Measurements from ENCODE around the gene C4B.
"Not testable (repeated sequence)": the region's sequence is repeated elsewhere in the genome, so short reads cannot be mapped to it uniquely, and the experiment has no call there.

C4B gene

GRCh38 chr6:32056254-32056653 is 41.7 kb downstream of the C4B start:
- no peak for DNase-seq

- no peak for DNase-seq
These were observed 43.4 kb downstream of the C4B start for GRCh38 chr6:32057966-32058365.

GRCh38 chr6:32058511-32058963 is 43.9 kb downstream of the C4B start:
- DNase-seq = no peak

- DNase-seq = no peak
These were observed 46.5 kb downstream of the C4B start for GRCh38 chr6:32060966-32061655.

- DNase-seq = no peak
These were observed 50.1 kb downstream of the C4B start for GRCh38 chr6:32064706-32065105.

- DNase-seq = not testable (repeated sequence)
These were observed 52.9 kb downstream of the C4B start for GRCh38 chr6:32067521-32067920.

GRCh38 chr6:32068315-32068714 is 53.7 kb downstream of the C4B start:
- not testable (repeated sequence) for DNase-seq

GRCh38 chr6:32068867-32069266 is 54.3 kb downstream of the C4B start:
- no peak for DNase-seq

- no peak for DNase-seq
These were observed 54.9 kb downstream of the C4B start for GRCh38 chr6:32069460-32069859.

- no peak for DNase-seq
These were observed 55.4 kb downstream of the C4B start for GRCh38 chr6:32069878-32070515.

GRCh38 chr6:32070814-32071543 is 56.4 kb downstream of the C4B start:
- DNase-seq = no peak

- DNase-seq = peak in 2 of 3 experiments; percentile 2 to 44
These were observed 58.5 kb downstream of the C4B start for GRCh38 chr6:32073101-32073500.

GRCh38 chr6:32073613-32074012 is 59.0 kb downstream of the C4B start:
- DNase-seq = no peak

GRCh38 chr6:32074996-32075532 is 60.5 kb downstream of the C4B start:
- DNase-seq = no peak

- DNase-seq = no peak
These were observed 61.2 kb downstream of the C4B start for GRCh38 chr6:32075781-32076180.

GRCh38 chr6:32076321-32076809 is 61.8 kb downstream of the C4B start:
- no peak for DNase-seq

GRCh38 chr6:32079566-32080290 is 65.1 kb downstream of the C4B start:
- DNase-seq = no peak

- DNase-seq = no peak
These were observed 66.8 kb downstream of the C4B start for GRCh38 chr6:32081168-32081990.

GRCh38 chr6:32082478-32082877 is 67.9 kb downstream of the C4B start:
- DNase-seq = no peak

GRCh38 chr6:32082935-32083334 is 68.3 kb downstream of the C4B start:
- DNase-seq = no peak

- no peak for DNase-seq
These were observed 69.5 kb downstream of the C4B start for GRCh38 chr6:32083812-32084768.
